Cardiac muscle cell (in vitro differentiated cells and primary cell): ENCODE measurements around the gene FBXO40. TPM values are rescaled to one million over a fixed set of nuclear protein-coding genes. Genes with fewer than 3 reads are reported as not detected.
A peak's percentile ranks its signal among the peaks of the same experiment; 100 is the strongest.

Source experiments
- DNase-seq, 2 donors: peaks; one replicate each; pipeline versions ENCODE4 v3.0.0 to v3.0.0-alpha.2; 2010 to 2017; ENCODE audit warnings: low read depth in 1 of 2, low spot score in 1 of 2
- H3K27ac ChIP-seq: fragments of 200-600 bp; sonication (generic); 2 replicates; pipeline ENCODE4 v1.5.1; 2016
- H3K27me3 ChIP-seq: fragments of 200-600 bp; sonication (generic); 2 replicates; pipeline ENCODE4 v1.6.0; 2016; ENCODE audit warnings: control low read depth
- H3K36me3 ChIP-seq: fragments of 200-600 bp; sonication (generic); 2 replicates; pipeline ENCODE4 v1.5.1; 2016; ENCODE audit warnings: control low read depth
- H3K4me1 ChIP-seq: fragments of 200-600 bp; sonication (generic); 2 replicates; pipeline ENCODE4 v1.8.1; 2017; ENCODE audit warnings: low read depth, mild to moderate bottlenecking, mixed run types
- H3K4me3 ChIP-seq: fragments of 200-600 bp; sonication (generic); 2 replicates; pipeline ENCODE4 v1.5.1; 2016; ENCODE audit warnings: mild to moderate bottlenecking
- H3K9me3 ChIP-seq: fragments of 200-600 bp; sonication (generic); 2 replicates; pipeline ENCODE4 v1.5.1; 2017; ENCODE audit warnings: low read depth, mild to moderate bottlenecking, control low read depth
- CTCF ChIP-seq: IDR thresholded peaks from 2 replicates; pipeline ENCODE4 v1.5.1; 2012; ENCODE audit warnings: low read depth, mild to moderate bottlenecking, low read length
- polyA plus RNA-seq: library from polyadenylated mRNA; unstranded; fragments of >200 nt; fragmentation: Nextera tagmentation; extraction: Ambion mirVana; gene quantifications from 2 replicates; pipeline ENCODE4 v1.2.1, GENCODE V29; 2016
- total RNA-seq: library from RNA; depleted of rRNA; stranded (reverse); fragments of >200 nt; gene quantifications from 2 replicates; pipeline ENCODE4 v1.2.3, GENCODE V29; 2016

Gene FBXO40
- total and polyA plus RNA-seq, 2 experiments from 2014 or later: 6.5 to 18.0 TPM

DNA sequence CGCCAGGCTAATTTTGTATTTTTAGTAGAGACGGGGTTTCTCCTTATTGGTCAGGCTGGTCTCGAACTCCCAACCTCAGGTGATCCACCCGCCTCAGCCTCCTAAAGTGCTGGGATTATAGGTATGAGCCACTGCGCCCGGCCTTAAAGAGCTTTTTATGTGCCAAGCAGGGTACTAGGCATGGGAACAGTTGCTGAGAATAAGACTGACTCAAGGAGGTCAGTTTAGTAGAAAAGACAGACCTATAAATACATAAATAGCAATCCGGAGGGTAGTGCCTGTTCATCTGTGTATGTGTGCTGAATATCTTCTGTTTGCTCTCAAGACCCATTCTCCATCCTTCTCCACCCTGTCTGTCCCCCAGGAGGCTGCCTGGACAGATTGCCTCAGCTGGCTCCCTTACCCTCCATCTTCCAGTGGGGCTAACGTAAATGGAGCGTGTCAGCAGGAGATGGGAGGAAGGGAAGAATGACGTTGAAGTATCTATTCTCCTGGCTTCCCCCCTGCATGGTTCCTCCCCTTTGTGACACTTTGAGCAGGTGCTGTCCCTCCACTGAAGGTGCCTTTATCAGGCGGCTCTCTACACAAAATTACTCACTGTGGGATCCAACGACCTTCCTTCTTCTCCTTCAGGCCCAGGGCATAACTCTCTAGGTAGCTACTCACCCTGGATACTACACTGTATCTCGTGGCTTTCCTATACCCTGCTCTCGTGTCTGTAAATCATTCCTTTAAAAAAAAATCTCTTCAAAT, 31.1 kb downstream of the FBXO40 start:
- no peaks in the 10 kb centered on the region for H3K36me3 ChIP-seq
- no peak overlapping the region for H3K4me3 ChIP-seq
- no peak overlapping the region for H3K27ac ChIP-seq
- no peaks in the 10 kb centered on the region for H3K9me3 ChIP-seq
- no peak for TF ChIP-seq CTCF
- no peak for DNase-seq
- H3K27me3 ChIP-seq: no peaks in the 10 kb centered on the region
- peaks cover 18% of the 10 kb centered on the region for H3K4me1 ChIP-seq

DNA sequence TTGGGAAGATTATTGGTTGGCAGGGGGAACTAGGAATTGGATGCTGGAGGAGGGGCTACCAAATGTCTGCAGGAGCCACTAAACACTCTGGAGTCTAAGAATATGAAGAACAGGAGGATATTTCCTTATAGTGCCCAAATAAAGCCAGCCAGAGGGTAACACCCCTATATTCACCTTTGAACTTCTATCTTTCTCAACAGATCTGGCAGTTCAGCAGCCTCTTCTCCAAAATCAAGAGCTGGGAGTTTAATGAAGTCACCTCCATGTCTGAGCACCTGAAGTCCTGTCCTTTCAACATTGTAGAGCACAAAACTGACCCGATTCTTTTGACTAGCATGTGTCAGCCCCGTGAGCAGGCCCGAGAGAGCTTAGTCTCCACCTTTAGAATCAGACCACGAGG, 33.3 kb downstream of the FBXO40 start:
- no peaks in the 10 kb centered on the region for H3K27me3 ChIP-seq

GRCh38 chr3:121627211-121627610, 34.0 kb downstream of the FBXO40 start:
- H3K27me3 ChIP-seq: no peaks in the 10 kb centered on the region
- H3K27ac ChIP-seq: no peak overlapping the region
- H3K4me3 ChIP-seq: no peak overlapping the region
- no peaks in the 10 kb centered on the region for H3K9me3 ChIP-seq
- peaks cover 32% of the 10 kb centered on the region for H3K4me1 ChIP-seq
- no peak for DNase-seq
- no peak for TF ChIP-seq CTCF
- H3K36me3 ChIP-seq: no peaks in the 10 kb centered on the region

More for the DNA sequence above, 33.3 kb downstream of the FBXO40 start:
- peaks cover 32% of the 10 kb centered on the region for H3K4me1 ChIP-seq
- H3K4me3 ChIP-seq: no peak overlapping the region
- TF ChIP-seq CTCF: no peak
- no peak overlapping the region for H3K27ac ChIP-seq
- DNase-seq: no peak
- no peaks in the 10 kb centered on the region for H3K36me3 ChIP-seq
- H3K9me3 ChIP-seq: no peaks in the 10 kb centered on the region

DNA sequence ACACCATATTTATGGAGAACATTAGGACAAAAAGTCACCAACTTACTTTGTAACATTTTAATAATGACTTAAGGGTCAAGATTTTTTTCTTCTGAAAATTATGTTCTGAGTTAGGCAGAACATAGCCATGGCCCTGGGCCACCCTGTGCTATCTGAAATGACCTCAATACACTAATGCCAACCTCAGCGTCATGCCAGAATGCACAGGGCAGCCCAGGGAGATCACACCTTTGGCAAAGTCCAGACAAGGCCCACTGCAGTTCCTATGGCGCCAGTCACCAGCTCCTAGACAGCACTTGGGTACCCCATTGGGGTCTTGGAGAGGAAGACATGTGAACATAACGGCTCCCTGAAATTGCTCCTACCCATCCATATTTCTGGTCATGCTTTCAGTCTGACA, 34.4 kb downstream of the FBXO40 start:
- peaks cover 32% of the 10 kb centered on the region for H3K4me1 ChIP-seq
- no peak overlapping the region for H3K4me3 ChIP-seq
- no peaks in the 10 kb centered on the region for H3K9me3 ChIP-seq
- H3K27me3 ChIP-seq: no peaks in the 10 kb centered on the region
- no peak for DNase-seq
- TF ChIP-seq CTCF: no peak
- no peak overlapping the region for H3K27ac ChIP-seq
- no peaks in the 10 kb centered on the region for H3K36me3 ChIP-seq

GRCh38 chr3:121629601-121630000, 36.4 kb downstream of the FBXO40 start:
- Histone ChIP-seq H3K4me1 (peaks cover 28% of the 10 kb centered on the region), H3K27me3 (no peaks in the 10 kb centered on the region), H3K4me3 (no peak overlapping the region), H3K27ac (peak overlapping the region; percentile 79), H3K9me3 (no peaks in the 10 kb centered on the region), H3K36me3 (no peaks in the 10 kb centered on the region)
- peak in 1 of 2 donors; percentile 81 for DNase-seq
- no peak for TF ChIP-seq CTCF
